Activated naive CD4-positive, alpha-beta T cell treated with anti-CD3 and anti-CD28 coated beads for 36 hours (primary cell): ENCODE data around the gene KCNQ5. TPM values are rescaled to one million over a fixed set of nuclear protein-coding genes. Genes with fewer than 3 reads are reported as not detected.

Source experiments
- CTCF ChIA-PET: fragments of 350-600 bp; sonication (Branson Sonifier 250); formaldehyde crosslinking; loops from one replicate; lab custom pipeline; 2021; ENCODE audit warnings: antibody characterized with exemption; lab: Charles Lee
- DNase-seq: peaks from one replicate; pipeline ENCODE4 v3.0.0-alpha.2; 2020
- H3K27ac Mint-ChIP-seq: one replicate; pipeline ENCODE4 v1.8.0; 2021; ENCODE audit warnings: mild to moderate bottlenecking, mixed read lengths
- H3K27me3 Mint-ChIP-seq: one replicate; pipeline ENCODE4 v1.8.0; 2021; ENCODE audit warnings: low read depth, mixed read lengths
- H3K36me3 Mint-ChIP-seq: one replicate; pipeline ENCODE4 v1.8.0; 2021; ENCODE audit warnings: low read depth, mixed read lengths
- H3K4me1 Mint-ChIP-seq: one replicate; pipeline ENCODE4 v1.8.0; 2021; ENCODE audit warnings: low read depth, mixed read lengths
- H3K4me3 Mint-ChIP-seq: one replicate; pipeline ENCODE4 v1.8.0; 2021; ENCODE audit warnings: mild to moderate bottlenecking, moderate library complexity, mixed read lengths
- H3K9me3 Mint-ChIP-seq: one replicate; pipeline ENCODE4 v1.8.0; 2021; ENCODE audit warnings: mixed read lengths
- intact Hi-C: fragments of 100-400 bp; cut with micrococcal nuclease; formaldehyde crosslinking; loops from one replicate; pipeline ENCODE4 v1.15.1; 2023
- total RNA-seq, 2 experiments: library from RNA; stranded (reverse); gene quantifications; one replicate each; pipeline ENCODE4 v1.2.3, GENCODE V29; 2021

KCNQ5 gene
- total RNA-seq, 2 experiments from 2014 or later: 11.8 to 12.0 TPM

GRCh38 chr6:72724545-72724944 is 102.7 kb downstream of the KCNQ5 start:
- CTCF ChIA-PET: no interaction called here
- H3K9me3 Mint-ChIP-seq: peaks cover 7% of the 10 kb centered on the region
- no peak overlapping the region for H3K27ac Mint-ChIP-seq
- peaks cover 9% of the 10 kb centered on the region for H3K4me1 Mint-ChIP-seq
- no peaks in the 10 kb centered on the region for H3K27me3 Mint-ChIP-seq
- intact Hi-C loops: no loop called here
- H3K4me3 Mint-ChIP-seq: no peak overlapping the region
- H3K36me3 Mint-ChIP-seq: peaks cover 17% of the 10 kb centered on the region
- no peak for DNase-seq

- Mint-ChIP-seq H3K9me3 (peaks cover 7% of the 10 kb centered on the region), H3K4me1 (no peaks in the 10 kb centered on the region), H3K27me3 (no peaks in the 10 kb centered on the region), H3K4me3 (no peak overlapping the region), H3K36me3 (peaks cover 10% of the 10 kb centered on the region), H3K27ac (no peak overlapping the region)
- intact Hi-C loops: no loop called here
- CTCF ChIA-PET: no interaction called here
- no peak for DNase-seq
These were observed 107.0 kb downstream of the KCNQ5 start for GRCh38 chr6:72728706-72729343.

- Mint-ChIP-seq H3K27me3 (no peaks in the 10 kb centered on the region), H3K4me1 (no peaks in the 10 kb centered on the region), H3K4me3 (no peak overlapping the region), H3K9me3 (peaks cover 5% of the 10 kb centered on the region), H3K36me3 (peaks cover 7% of the 10 kb centered on the region), H3K27ac (no peak overlapping the region)
- intact Hi-C loops: no loop called here
- DNase-seq: no peak
- CTCF ChIA-PET: no interaction called here
These were observed 111.2 kb downstream of the KCNQ5 start for GRCh38 chr6:72733045-72733444.

GRCh38 chr6:72738091-72738490 is 116.2 kb downstream of the KCNQ5 start:
- H3K4me3 Mint-ChIP-seq: no peak overlapping the region
- CTCF ChIA-PET: no interaction called here
- no peak overlapping the region for H3K27ac Mint-ChIP-seq
- H3K4me1 Mint-ChIP-seq: peaks cover 30% of the 10 kb centered on the region
- no peaks in the 10 kb centered on the region for H3K27me3 Mint-ChIP-seq
- DNase-seq: no peak
- H3K36me3 Mint-ChIP-seq: peaks cover 3% of the 10 kb centered on the region
- intact Hi-C loops: no loop called here
- H3K9me3 Mint-ChIP-seq: peaks cover 2% of the 10 kb centered on the region

GRCh38 chr6:72739368-72739779 is 117.5 kb downstream of the KCNQ5 start:
- DNase-seq: no peak
- H3K36me3 Mint-ChIP-seq: peaks cover 3% of the 10 kb centered on the region
- peaks cover 30% of the 10 kb centered on the region for H3K4me1 Mint-ChIP-seq
- H3K27me3 Mint-ChIP-seq: no peaks in the 10 kb centered on the region
- CTCF ChIA-PET: no interaction called here
- intact Hi-C loops: loop anchor here (1.0 kb wide), 2 partner anchors 87 to 119 kb away; no protein-coding TSS in a partner anchor
- H3K27ac Mint-ChIP-seq: no peak overlapping the region
- peaks cover 2% of the 10 kb centered on the region for H3K9me3 Mint-ChIP-seq
- no peak overlapping the region for H3K4me3 Mint-ChIP-seq

- Mint-ChIP-seq H3K4me1 (peaks cover 30% of the 10 kb centered on the region), H3K27me3 (no peaks in the 10 kb centered on the region), H3K4me3 (no peak overlapping the region), H3K36me3 (peaks cover 5% of the 10 kb centered on the region), H3K27ac (peak overlapping the region; percentile 4), H3K9me3 (peaks cover 2% of the 10 kb centered on the region)
- peak; percentile 22 for DNase-seq
- intact Hi-C loops: loop anchor here (2.0 kb wide), 1 partner anchor 89 kb away; no protein-coding TSS in a partner anchor
- CTCF ChIA-PET: no interaction called here
These were observed 118.3 kb downstream of the KCNQ5 start for GRCh38 chr6:72740135-72740534.

GRCh38 chr6:72741083-72741482 is 119.2 kb downstream of the KCNQ5 start:
- intact Hi-C loops: loop anchor here (2.0 kb wide), 1 partner anchor 90 kb away; no protein-coding TSS in a partner anchor
- DNase-seq: no peak
- CTCF ChIA-PET: no interaction called here
- Mint-ChIP-seq H3K27me3 (no peaks in the 10 kb centered on the region), H3K27ac (peak overlapping the region; percentile 44), H3K4me1 (peaks cover 30% of the 10 kb centered on the region), H3K36me3 (peaks cover 3% of the 10 kb centered on the region), H3K4me3 (no peak overlapping the region), H3K9me3 (peaks cover under 1% of the 10 kb centered on the region)

GRCh38 chr6:72742001-72742673 is 120.3 kb downstream of the KCNQ5 start:
- Mint-ChIP-seq H3K36me3 (peaks cover 2% of the 10 kb centered on the region), H3K27ac (no peak overlapping the region), H3K27me3 (no peaks in the 10 kb centered on the region), H3K9me3 (no peaks in the 10 kb centered on the region), H3K4me1 (peaks cover 35% of the 10 kb centered on the region), H3K4me3 (no peak overlapping the region)
- DNase-seq: no peak
- intact Hi-C loops: no loop called here
- CTCF ChIA-PET: interaction anchor here (0.6 kb wide), 1 partner anchor 126 kb away, joined by 3 read pairs; no protein-coding TSS in a partner anchor

GRCh38 chr6:72746276-72746675 is 124.4 kb downstream of the KCNQ5 start:
- no peak for DNase-seq
- Mint-ChIP-seq H3K4me3 (no peak overlapping the region), H3K36me3 (peaks cover 2% of the 10 kb centered on the region), H3K9me3 (no peaks in the 10 kb centered on the region), H3K4me1 (peaks cover 11% of the 10 kb centered on the region), H3K27me3 (no peaks in the 10 kb centered on the region), H3K27ac (no peak overlapping the region)
- CTCF ChIA-PET: no interaction called here
- intact Hi-C loops: no loop called here

GRCh38 chr6:72748759-72749158 is 126.9 kb downstream of the KCNQ5 start:
- H3K9me3 Mint-ChIP-seq: no peaks in the 10 kb centered on the region
- DNase-seq: peak; percentile 28
- intact Hi-C loops: loop anchor here (2.0 kb wide), 1 partner anchor 98 kb away; no protein-coding TSS in a partner anchor
- H3K27ac Mint-ChIP-seq: no peak overlapping the region
- CTCF ChIA-PET: no interaction called here
- H3K4me3 Mint-ChIP-seq: no peak overlapping the region
- peaks cover 2% of the 10 kb centered on the region for H3K36me3 Mint-ChIP-seq
- peaks cover 7% of the 10 kb centered on the region for H3K4me1 Mint-ChIP-seq
- H3K27me3 Mint-ChIP-seq: no peaks in the 10 kb centered on the region

- Mint-ChIP-seq H3K27me3 (no peaks in the 10 kb centered on the region), H3K9me3 (peaks cover 2% of the 10 kb centered on the region), H3K4me1 (peaks cover 16% of the 10 kb centered on the region), H3K4me3 (no peak overlapping the region), H3K36me3 (no peaks in the 10 kb centered on the region), H3K27ac (no peak overlapping the region)
- intact Hi-C loops: no loop called here
- no peak for DNase-seq
- CTCF ChIA-PET: no interaction called here
These were observed 133.9 kb downstream of the KCNQ5 start for GRCh38 chr6:72755752-72756151.

GRCh38 chr6:72757048-72757447 is 135.2 kb downstream of the KCNQ5 start:
- H3K27ac Mint-ChIP-seq: no peak overlapping the region
- intact Hi-C loops: no loop called here
- CTCF ChIA-PET: no interaction called here
- H3K9me3 Mint-ChIP-seq: peaks cover 2% of the 10 kb centered on the region
- H3K36me3 Mint-ChIP-seq: no peaks in the 10 kb centered on the region
- no peak for DNase-seq
- peaks cover 14% of the 10 kb centered on the region for H3K4me1 Mint-ChIP-seq
- H3K4me3 Mint-ChIP-seq: no peak overlapping the region
- H3K27me3 Mint-ChIP-seq: no peaks in the 10 kb centered on the region

- no peak overlapping the region for H3K4me3 Mint-ChIP-seq
- peaks cover 14% of the 10 kb centered on the region for H3K4me1 Mint-ChIP-seq
- no peaks in the 10 kb centered on the region for H3K27me3 Mint-ChIP-seq
- peaks cover 2% of the 10 kb centered on the region for H3K9me3 Mint-ChIP-seq
- no peaks in the 10 kb centered on the region for H3K36me3 Mint-ChIP-seq
- CTCF ChIA-PET: no interaction called here
- no peak for DNase-seq
- H3K27ac Mint-ChIP-seq: no peak overlapping the region
- intact Hi-C loops: no loop called here
These were observed 136.1 kb downstream of the KCNQ5 start for GRCh38 chr6:72757926-72758325.
